SJCRH30 (cell line): ENCODE data around the gene PCOLCE2. TPM values are rescaled to one million over a fixed set of nuclear protein-coding genes. Genes with fewer than 3 reads are reported as not detected.

Experiments used
- DNase-seq, 2 experiments: peaks; one replicate each; pipeline ENCODE4 v3.0.0-alpha.2; 2015 to 2020
- H3K27ac ChIP-seq: fragments of 250-450 bp; sonication (Bioruptor Pico); 2 replicates; pipeline ENCODE4 v1.5.1; 2020; ENCODE audit warnings: mild to moderate bottlenecking, moderate library complexity
- H3K27me3 ChIP-seq: fragments of 250-450 bp; sonication (Bioruptor Pico); 2 replicates; pipeline ENCODE4 v1.5.1; 2020; ENCODE audit warnings: mild to moderate bottlenecking, moderate library complexity
- H3K36me3 ChIP-seq: fragments of 250-450 bp; sonication (Bioruptor Pico); 2 replicates; pipeline ENCODE4 v1.5.1; 2020; ENCODE audit warnings: mild to moderate bottlenecking, moderate library complexity
- H3K4me1 ChIP-seq: fragments of 250-450 bp; sonication (Bioruptor Pico); 2 replicates; pipeline ENCODE4 v1.5.1; 2020; ENCODE audit warnings: mild to moderate bottlenecking, moderate library complexity
- H3K4me3 ChIP-seq: fragments of 250-450 bp; sonication (Bioruptor Pico); 2 replicates; pipeline ENCODE4 v1.5.1; 2020; ENCODE audit warnings: mild to moderate bottlenecking, moderate library complexity
- H3K9me3 ChIP-seq: fragments of 250-450 bp; sonication (Bioruptor Pico); replicated peaks from 2 replicates; pipeline ENCODE4 v1.5.1; 2020; ENCODE audit warnings: mild to moderate bottlenecking, moderate library complexity
- total RNA-seq: library from RNA; depleted of rRNA; stranded (reverse); fragments of >200 nt; shearing (Covaris generic); gene quantifications from 2 replicates; pipeline ENCODE4 v1.2.3, GENCODE V29; 2014; rRNA removed

Gene PCOLCE2
- total RNA-seq, 1 experiment from 2014 or later = 16.7 TPM

GRCh38 chr3:142779591-142779990 lies 109.3 kb downstream of the PCOLCE2 start:
- Histone ChIP-seq H3K27me3 (no peaks in the 10 kb centered on the region), H3K4me3 (no peak overlapping the region), H3K9me3 (no peaks in the 10 kb centered on the region), H3K27ac (no peak overlapping the region), H3K36me3 (0 out of 2 replicates have a peak, but pooled peaks cover 3% of the 10 kb centered on the region), H3K4me1 (no peaks in the 10 kb centered on the region)
- no peak for DNase-seq

- H3K4me1 ChIP-seq = no peaks in the 10 kb centered on the region
- no peak overlapping the region for H3K4me3 ChIP-seq
- no peak overlapping the region for H3K27ac ChIP-seq
- H3K9me3 ChIP-seq = no peaks in the 10 kb centered on the region
- no peaks in the 10 kb centered on the region for H3K27me3 ChIP-seq
- 0 out of 2 replicates have a peak, but pooled peaks cover 3% of the 10 kb centered on the region for H3K36me3 ChIP-seq
- no peak for DNase-seq
Measured at GRCh38 chr3:142778541-142778940, 110.3 kb downstream of the PCOLCE2 start.

- no peaks in the 10 kb centered on the region for H3K9me3 ChIP-seq
Measured at GRCh38 chr3:142777927-142778326, 111.0 kb downstream of the PCOLCE2 start.

DNA sequence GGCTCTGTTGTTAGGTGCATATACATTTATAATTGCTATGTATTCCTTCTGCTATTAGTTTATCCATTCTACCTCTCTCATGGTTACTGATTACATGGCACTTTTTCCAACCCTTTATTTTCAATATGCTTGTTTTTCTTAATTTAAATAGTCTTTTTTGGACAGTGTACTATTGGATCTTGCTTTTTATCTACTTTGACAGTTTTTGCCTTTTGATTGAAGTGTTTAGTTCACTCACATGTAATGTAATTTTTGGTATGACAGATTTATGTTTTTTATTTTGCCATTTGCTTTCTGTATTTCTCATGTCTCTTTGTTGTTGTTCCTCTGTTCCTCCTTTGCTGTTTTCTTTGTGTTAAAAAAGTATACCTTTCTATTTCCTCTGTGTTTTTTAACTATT lies 120.5 kb downstream of the PCOLCE2 start:
- no peaks in the 10 kb centered on the region; the same call in 1 of the 2 replicates for H3K9me3 ChIP-seq
- no peak overlapping the region for H3K4me3 ChIP-seq
- DNase-seq = no peak
- no peaks in the 10 kb centered on the region for H3K4me1 ChIP-seq
- H3K27me3 ChIP-seq = no peaks in the 10 kb centered on the region
- H3K27ac ChIP-seq = no peak overlapping the region
- H3K36me3 ChIP-seq = peaks cover 9% of the 10 kb centered on the region

More at GRCh38 chr3:142777927-142778326, 111.0 kb downstream of the PCOLCE2 start:
- Histone ChIP-seq H3K4me1 (no peaks in the 10 kb centered on the region), H3K36me3 (0 out of 2 replicates have a peak, but pooled peaks cover 3% of the 10 kb centered on the region), H3K27me3 (no peaks in the 10 kb centered on the region), H3K27ac (no peak overlapping the region), H3K4me3 (no peak overlapping the region)
- no peak for DNase-seq

Other genes with a start within 250 kb of the PCOLCE2 start
- gene TRPC1, start 165.0 kb downstream of the PCOLCE2 start, total RNA-seq = 18.6 and 21.0 TPM in 2 replicates
- gene PAQR9, start 74.6 kb upstream of the PCOLCE2 start, total RNA-seq = 0.16 and 0.30 TPM in 2 replicates
- gene U2SURP, start 112.5 kb upstream of the PCOLCE2 start, total RNA-seq = 139 and 177 TPM in 2 replicates
- 2.3 and 2.6 TPM in 2 replicates for gene CHST2, start 230.7 kb upstream of the PCOLCE2 start, total RNA-seq